ENCODE data around the gene DNAJC9. TPM values are rescaled to one million over a fixed set of nuclear protein-coding genes. Genes with fewer than 3 reads are reported as not detected.

Gene DNAJC9
- total RNA-seq, 1 experiment from 2014 or later, result 63.5 TPM

DNA sequence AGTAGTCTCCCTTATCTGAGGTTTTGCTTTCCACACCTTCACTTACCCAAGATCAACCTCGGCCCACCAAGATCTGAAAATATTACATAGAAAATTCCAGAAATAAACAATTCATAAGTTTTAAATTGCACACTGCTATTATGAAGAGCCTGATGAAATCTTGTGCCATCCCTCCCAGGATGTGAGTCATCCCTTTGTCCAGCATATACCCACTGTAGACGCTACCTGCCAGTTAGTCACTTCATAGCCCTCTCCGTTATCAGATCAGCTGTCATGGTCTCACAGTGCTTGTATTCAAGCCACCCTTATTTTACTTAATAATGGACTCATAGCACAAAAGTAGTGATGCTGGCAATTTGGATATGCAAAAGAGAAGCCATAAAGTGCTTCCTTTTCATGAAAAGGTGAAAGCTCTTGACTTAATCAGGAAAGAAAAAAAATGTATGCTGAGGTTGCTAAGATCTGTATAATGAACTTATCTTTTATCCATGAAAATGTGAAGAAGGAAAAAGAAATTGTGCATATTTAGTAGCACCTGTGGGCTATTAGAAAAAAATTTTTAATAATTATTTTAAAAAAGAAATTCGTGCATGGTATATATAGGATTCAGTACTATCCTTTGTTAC, 15.2 kb upstream of the DNAJC9 start:
- CTCF ChIA-PET, result no interaction called here
- POLR2A ChIA-PET, result no interaction called here
- intact Hi-C loops (cut with micrococcal nuclease; ENCODE audit: unreplicated experiment) (loop anchor here (10.0 kb wide), 2 partner anchors 93 to 383 kb away; partner anchors contain the start of genes CFAP70 and MYOZ1), in situ Hi-C loops (cut with HindIII; ENCODE audit: low pct_unique_long_range_greater_than_20kb, low sequenced_read_pairs) (no loop called here)
- Histone ChIP-seq H3K27ac (ENCODE audit: low read length) (no peak overlapping the region; the same call in 1 of the 2 replicates), H3K36me3 (ENCODE audit: control insufficient read depth, insufficient read depth, low read length) (no peaks in the 10 kb centered on the region), H3K27me3 (ENCODE audit: control insufficient read depth, insufficient read depth, low read length) (no peaks in the 10 kb centered on the region; the same call in 1 of the 2 replicates), H3K9me3 (ENCODE audit: control insufficient read depth, insufficient read depth, low read depth, low read length) (0 out of 2 replicates have a peak, but pooled peaks cover 5% of the 10 kb centered on the region), H3K4me3 (ENCODE audit: low read depth in 2 of 2, low read length in 2 of 2) (no peak overlapping the region), H3K4me1 (ENCODE audit: control insufficient read depth, insufficient read depth, low read length) (no peaks in the 10 kb centered on the region; the same call in 1 of the 2 replicates)
- ATAC-seq (peak; percentile 92), DNase-seq (ENCODE audit: low read depth, low spot score) (peak; percentile 85)
- TF ChIP-seq SIN3A (IDR thresholded peaks at IDR 0.05; ENCODE audit: borderline replicate concordance, insufficient read depth, low read depth, low read length), result no peak
- TF ChIP-seq, protein P1, sequence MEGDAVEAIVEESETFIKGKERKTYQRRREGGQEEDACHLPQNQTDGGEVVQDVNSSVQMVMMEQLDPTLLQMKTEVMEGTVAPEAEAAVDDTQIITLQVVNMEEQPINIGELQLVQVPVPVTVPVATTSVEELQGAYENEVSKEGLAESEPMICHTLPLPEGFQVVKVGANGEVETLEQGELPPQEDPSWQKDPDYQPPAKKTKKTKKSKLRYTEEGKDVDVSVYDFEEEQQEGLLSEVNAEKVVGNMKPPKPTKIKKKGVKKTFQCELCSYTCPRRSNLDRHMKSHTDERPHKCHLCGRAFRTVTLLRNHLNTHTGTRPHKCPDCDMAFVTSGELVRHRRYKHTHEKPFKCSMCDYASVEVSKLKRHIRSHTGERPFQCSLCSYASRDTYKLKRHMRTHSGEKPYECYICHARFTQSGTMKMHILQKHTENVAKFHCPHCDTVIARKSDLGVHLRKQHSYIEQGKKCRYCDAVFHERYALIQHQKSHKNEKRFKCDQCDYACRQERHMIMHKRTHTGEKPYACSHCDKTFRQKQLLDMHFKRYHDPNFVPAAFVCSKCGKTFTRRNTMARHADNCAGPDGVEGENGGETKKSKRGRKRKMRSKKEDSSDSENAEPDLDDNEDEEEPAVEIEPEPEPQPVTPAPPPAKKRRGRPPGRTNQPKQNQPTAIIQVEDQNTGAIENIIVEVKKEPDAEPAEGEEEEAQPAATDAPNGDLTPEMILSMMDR (IDR thresholded peaks at IDR 0.05), result no peak
- no peak for TF ChIP-seq TCF7L2 (IDR thresholded peaks at IDR 0.05; ENCODE audit: low read depth, low read length)
- no peak for TF ChIP-seq POLR2AphosphoS5 (IDR thresholded peaks at IDR 0.05; ENCODE audit: low read depth, low read length)
- BruUV-seq (replicated peaks), result no TSS peak

- CTCF ChIA-PET, result no interaction called here
- no TSS peak for BruUV-seq (replicated peaks)
- intact Hi-C loops (cut with micrococcal nuclease; ENCODE audit: unreplicated experiment), result loop anchor here (10.0 kb wide), 2 partner anchors 93 to 383 kb away; partner anchors contain the start of genes CFAP70 and MYOZ1
These were observed 14.4 kb upstream of the DNAJC9 start for GRCh38 chr10:73261362-73261995.

More at GRCh38 chr10:73261362-73261995, 14.4 kb upstream of the DNAJC9 start:
- DNase-seq (ENCODE audit: low read depth, low spot score) (no peak), ATAC-seq (no peak)
- H3K27me3 ChIP-seq (ENCODE audit: control insufficient read depth, insufficient read depth, low read length), result no peaks in the 10 kb centered on the region
- POLR2A ChIA-PET, result no interaction called here
- H3K4me3 ChIP-seq (ENCODE audit: low read depth in 2 of 2, low read length in 2 of 2), result no peak overlapping the region
- no peaks in the 10 kb centered on the region for H3K36me3 ChIP-seq (ENCODE audit: control insufficient read depth, insufficient read depth, low read length)
- H3K4me1 ChIP-seq (ENCODE audit: control insufficient read depth, insufficient read depth, low read length), result no peaks in the 10 kb centered on the region; the same call in 1 of the 2 replicates
- TF ChIP-seq REST (IDR thresholded peaks at IDR 0.05; ENCODE audit: insufficient read depth in 1 of 2, low read depth in 2 of 2, low read length in 1 of 2) (no peak), SIN3A (IDR thresholded peaks at IDR 0.05; ENCODE audit: borderline replicate concordance, insufficient read depth, low read depth, low read length) (no peak), TCF7L2 (IDR thresholded peaks at IDR 0.05; ENCODE audit: low read depth, low read length) (no peak), POLR2AphosphoS5 (IDR thresholded peaks at IDR 0.05; ENCODE audit: low read depth, low read length) (no peak)
- TF ChIP-seq, protein P1 (IDR thresholded peaks at IDR 0.05), result no peak
- 0 out of 2 replicates have a peak, but pooled peaks cover 5% of the 10 kb centered on the region for H3K9me3 ChIP-seq (ENCODE audit: control insufficient read depth, insufficient read depth, low read depth, low read length)
- no peak overlapping the region for H3K27ac ChIP-seq (ENCODE audit: low read length)
- in situ Hi-C loops (cut with HindIII; ENCODE audit: low pct_unique_long_range_greater_than_20kb, low sequenced_read_pairs), result no loop called here
